ENCODE data around the gene LGALSL.

- no peak for TF ChIP-seq CTCF (IDR thresholded peaks at IDR 0.05)
- no peak for TF ChIP-seq POLR2AphosphoS5 (IDR thresholded peaks at IDR 0.05)
Observed at GRCh38 chr2:64424416-64424987, 29.5 kb upstream of the LGALSL start.
